Inflammatory macrophage (primary cell): ENCODE results near the gene MST1.

Experiments used
- DNase-seq, 2 donors: peaks; one replicate each; pipeline ENCODE4 v3.0.0-alpha.2; 2020 to 2022

The MST1 gene

GRCh38 chr3:49717959-49718857 is 28.9 kb upstream of the MST1 start:
- no peak for DNase-seq

DNA sequence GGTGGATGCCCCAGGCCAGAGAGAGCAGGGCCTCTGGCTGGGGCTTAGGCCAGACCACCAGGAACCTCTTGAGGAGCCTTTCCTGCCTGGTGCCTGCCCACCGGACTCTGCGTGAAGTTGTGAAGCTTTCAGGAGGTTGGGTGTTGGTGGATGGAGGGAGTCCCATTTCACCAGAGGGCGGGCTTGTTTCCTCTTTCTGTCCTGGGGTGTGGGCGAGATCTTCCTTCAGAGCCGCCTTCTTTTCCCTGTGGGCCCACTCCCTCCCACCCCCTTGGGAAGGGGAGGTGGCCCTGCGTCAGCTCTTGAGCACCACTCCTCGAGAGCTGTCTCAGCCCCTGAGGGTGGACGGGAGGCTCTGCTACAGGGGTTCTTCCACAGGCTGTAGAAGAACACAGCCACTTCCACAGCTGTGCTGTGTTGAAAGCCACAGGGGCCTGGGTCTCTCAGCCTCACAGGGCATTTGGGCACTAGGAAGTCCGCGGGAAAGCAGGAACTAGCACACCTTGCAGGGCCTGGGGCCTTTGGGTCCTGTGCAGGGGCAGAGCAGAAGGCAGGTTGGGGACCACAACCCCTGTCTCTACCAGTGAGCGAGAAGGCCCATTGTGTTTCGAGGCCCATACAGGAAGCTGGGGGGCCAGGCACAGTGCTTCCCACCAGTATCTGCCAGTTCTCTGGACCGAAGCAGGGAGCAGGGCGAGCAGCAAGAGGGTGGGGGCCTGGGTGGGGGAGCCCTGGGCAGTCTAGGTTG is 28.1 kb upstream of the MST1 start:
- no peak for DNase-seq

- no peak for DNase-seq
These were observed 27.5 kb upstream of the MST1 start for GRCh38 chr3:49716691-49717210.

GRCh38 chr3:49716169-49716568 is 26.9 kb upstream of the MST1 start:
- DNase-seq, result no peak

DNA sequence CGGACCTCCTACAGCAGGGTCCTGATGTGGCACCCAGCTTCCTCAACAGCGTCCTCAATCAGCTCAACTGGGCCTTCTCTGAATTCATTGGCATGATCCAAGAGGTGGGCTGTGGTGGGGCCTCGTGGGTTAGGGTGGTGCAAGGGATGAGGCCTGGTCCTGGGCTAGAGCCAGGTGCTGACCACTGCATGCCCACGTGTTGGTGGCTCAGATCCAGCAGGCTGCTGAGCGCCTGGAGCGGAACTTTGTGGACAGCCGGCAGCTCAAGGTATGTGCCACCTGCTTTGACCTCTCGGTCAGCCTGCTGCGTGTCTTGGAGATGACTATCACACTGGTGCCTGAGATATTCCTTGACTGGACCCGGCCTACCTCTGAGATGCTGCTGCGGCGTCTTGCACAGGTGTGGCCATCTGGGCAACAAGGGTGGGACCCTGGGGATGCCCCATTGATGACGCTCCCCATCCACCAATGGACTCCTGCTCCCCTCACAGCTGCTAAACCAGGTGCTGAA is 26.4 kb upstream of the MST1 start:
- no peak for DNase-seq

DNA sequence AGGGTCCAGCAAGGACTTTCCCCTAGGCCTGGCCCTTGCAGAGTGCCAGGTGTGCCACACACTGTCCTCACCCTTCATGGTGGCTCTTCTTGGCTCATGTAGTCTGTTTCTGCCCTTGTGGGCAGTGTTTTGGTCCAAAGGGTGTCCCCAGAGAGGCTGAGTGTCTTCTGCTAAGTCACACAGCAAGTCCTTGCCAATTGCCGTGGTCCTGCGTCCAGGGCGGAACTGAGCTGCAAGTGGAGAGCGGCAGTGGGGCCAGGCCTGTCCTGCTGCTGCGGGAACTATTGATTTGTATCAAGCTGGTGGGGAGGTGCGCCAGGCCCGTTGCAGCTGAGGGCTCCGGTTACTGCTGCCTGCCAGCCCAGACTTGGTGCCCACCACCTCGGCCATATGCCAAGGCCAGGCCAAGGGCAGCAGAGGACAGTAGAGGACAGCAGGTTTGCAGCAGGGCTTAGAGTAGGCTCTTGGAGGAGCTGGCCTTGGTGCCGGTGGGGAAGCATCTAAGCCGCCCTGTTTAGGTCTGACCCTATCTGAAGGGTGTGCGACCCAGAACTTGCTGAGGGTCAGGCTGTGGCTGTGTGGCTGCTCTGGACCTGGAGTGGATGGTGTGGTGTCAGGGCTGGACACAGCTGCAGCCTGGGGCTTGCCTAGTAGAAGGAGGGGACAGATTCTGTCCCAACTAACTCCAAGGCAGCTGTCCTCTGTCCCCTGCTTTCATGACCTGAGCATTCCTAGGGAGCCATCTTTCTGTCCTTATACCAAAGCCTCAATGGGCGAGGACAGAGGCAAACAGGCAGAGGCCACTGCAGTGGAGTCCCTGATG is 25.7 kb upstream of the MST1 start:
- DNase-seq, result no peak

DNA sequence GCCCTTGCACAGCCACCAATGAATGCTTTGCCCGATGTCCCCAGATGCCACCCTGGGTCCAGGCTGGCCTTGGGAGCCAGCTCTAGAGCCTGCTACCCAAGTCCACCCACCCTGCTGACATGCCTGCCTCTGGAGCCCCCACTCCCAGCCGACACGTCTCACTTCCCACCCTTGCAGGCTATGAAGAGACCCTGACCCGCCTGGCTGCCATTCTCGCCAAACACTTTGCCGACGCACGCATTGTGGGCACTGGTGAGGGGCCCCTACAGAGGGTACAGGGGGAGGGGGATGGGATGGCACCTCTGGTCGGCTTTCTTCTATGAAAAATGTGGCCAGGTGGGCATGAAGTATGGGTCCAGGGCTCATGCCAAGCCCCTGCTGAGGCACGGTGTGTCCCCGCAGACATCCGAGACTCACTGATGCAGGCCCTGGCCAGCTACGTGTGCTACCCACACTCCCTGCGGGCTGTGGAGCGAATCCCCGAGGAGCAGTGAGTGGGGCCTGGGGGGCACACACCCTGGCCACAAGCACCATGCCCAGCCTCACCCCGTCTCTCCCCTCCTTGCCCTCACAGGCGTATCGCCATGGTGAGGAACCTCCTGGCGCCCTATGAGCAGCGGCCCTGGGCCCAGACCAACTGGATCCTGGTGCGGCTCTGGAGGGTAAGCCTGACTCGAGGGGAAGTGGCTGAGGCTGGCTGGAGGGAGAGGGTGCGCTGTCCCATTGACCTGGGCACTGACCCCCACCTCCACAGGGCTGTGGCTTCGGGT is 24.2 kb upstream of the MST1 start:
- DNase-seq, result no peak

GRCh38 chr3:49712631-49713317 is 23.5 kb upstream of the MST1 start:
- DNase-seq, result no peak

DNA sequence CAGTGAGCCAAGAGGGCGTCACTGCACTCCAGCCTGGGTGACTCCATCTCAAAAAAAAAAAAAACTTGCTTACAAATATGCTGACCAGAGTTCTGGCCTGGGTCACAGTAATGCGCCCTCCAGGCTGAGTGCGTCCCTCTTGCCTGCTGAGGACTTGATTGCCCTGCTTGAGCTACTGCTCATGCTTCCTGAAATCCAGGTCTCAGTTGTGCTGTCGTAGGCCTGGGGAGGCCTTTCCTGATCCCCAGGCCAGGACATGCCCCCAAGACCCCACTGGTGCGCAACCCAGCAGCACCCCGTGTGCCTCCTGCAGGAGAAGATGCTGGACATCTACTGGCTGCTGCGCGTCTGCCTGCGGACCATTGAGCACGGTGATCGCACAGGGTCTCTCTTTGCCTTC is 22.9 kb upstream of the MST1 start:
- no peak for DNase-seq

DNA sequence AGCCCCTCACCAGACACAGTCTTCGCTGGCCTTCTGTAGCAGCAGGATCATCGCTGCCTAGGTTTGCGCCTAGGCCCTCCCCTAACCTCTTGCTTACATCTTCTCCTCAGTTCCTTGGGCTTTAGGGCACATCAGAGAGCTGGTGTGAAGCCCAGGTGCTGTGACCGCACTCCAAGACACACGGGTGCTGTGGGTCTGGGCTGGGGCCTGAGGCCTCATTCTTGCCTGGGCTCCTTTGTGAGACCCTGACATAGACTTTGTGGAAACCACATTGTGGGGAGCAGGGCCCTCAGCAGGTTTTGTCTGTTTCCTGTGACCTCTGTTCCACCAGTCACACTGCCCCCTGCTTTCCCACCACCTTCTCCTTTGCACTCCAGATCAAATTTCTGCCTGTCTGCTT is 22.2 kb upstream of the MST1 start:
- no peak for DNase-seq

DNA sequence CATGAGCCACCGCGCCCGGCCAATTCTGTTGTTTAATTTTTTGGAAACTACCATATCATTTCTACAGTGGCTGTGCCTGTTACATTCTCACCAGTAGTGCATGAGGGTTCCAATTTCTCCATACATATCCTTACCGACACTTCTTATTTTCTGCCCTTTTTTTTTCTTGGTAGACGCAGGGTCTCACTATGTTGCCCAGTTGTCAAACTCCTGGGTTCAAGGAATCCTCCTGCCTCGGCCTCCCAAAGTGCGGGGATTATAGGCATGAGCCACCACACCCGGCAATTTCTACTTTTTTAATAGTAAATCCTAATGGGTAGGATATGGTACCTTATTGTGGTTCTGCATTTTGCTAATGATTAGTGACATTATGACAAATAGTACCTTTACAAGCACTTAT is 20.6 kb upstream of the MST1 start:
- no peak for DNase-seq

DNA sequence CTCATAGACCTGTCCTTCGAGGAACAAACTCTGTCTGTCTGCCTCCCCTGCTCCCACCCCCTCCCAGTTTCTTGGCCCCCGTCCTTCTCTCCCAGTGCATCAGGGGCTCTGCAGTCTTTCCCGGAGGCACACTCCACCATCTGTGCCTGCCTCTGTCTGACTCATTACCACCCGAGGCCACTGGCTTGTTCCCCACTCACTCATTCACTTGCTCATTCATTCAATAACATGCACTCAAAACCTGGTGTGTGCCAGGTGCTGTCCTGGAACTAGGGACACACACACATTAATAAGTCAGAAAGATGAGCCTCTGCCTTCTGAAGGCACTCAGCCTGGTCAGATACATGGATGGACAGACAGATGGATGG is 17.8 kb upstream of the MST1 start:
- no peak for DNase-seq

DNA sequence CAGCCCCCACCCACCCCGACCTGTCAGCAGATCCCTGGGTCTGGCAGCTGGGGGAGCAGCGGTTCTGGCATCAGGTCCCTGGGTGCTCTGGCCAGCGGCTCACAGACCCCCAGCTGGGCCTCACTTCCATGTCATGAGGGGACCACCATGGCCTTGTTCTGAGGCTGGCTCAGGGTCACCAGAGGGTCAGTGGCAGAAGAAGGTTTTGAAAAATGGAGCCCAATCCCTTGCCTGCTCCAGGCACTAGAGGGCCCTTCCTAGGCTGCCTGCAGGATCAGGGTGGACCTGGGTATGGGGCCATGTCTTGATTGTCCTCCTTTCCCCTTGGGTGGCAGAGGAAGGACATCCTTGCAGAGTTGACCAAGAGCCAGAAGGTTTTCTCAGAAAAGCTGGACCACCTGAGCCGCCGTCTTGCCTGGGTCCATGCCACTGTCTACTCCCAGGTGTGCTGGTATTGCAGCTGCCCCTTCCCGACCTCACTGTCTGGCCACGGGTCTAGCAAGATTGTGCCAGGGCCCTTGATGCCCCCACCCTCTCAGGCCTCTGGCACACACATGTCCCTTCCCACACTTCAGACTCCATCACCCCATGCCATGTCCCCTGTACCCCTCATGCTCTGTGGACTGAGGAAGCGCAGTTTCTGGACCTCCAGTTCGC is 17.3 kb upstream of the MST1 start:
- DNase-seq, result no peak

DNA sequence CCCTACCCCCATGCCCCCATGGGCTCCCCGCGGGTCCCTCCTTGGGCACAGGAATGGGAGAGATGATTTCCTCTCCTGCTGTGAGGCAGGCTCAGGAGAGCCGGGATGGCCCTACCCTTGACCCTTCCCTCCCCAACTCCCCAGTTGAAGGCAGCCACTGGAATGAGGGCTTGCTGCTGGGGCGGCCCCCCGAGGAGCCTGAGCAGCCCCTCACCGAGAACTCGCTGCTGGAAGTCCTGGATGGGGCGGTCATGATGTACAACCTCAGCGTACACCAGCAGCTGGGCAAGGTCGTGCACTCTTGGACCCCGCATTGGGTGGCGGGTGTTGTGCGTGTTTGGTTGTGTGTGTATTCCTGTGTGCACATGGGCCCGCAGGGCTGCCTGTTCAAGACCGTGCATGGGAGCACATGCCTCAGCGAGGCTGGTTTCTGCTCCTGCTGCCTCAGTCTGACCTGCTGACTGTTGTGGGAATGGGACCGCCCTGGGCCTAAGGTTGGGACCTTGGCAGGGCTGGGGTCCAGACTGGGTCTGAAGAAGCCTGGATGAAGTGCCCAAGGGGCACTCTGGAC is 16.2 kb upstream of the MST1 start:
- DNase-seq, result no peak

DNA sequence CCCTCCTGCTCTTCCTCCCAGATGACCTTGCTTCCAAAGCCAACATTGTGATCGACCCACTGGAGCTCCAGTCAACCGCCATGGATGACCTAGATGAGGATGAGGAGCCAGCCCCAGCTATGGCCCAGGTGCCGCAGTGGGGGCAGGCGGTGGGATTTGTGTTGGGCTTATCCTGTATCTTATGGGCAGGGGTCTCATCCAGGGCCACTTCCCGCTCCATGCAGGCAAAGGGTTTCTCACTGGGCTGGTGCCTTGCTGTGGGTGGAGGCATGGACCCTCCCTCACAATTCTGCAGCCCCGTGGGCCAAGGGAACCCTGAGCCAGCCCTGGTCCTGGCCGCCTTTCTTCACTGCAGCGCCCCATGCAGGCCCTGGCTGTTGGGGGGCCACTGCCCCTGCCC is 15.4 kb upstream of the MST1 start:
- DNase-seq, result no peak

GRCh38 chr3:49703956-49704355 is 14.7 kb upstream of the MST1 start:
- DNase-seq, result no peak

DNA sequence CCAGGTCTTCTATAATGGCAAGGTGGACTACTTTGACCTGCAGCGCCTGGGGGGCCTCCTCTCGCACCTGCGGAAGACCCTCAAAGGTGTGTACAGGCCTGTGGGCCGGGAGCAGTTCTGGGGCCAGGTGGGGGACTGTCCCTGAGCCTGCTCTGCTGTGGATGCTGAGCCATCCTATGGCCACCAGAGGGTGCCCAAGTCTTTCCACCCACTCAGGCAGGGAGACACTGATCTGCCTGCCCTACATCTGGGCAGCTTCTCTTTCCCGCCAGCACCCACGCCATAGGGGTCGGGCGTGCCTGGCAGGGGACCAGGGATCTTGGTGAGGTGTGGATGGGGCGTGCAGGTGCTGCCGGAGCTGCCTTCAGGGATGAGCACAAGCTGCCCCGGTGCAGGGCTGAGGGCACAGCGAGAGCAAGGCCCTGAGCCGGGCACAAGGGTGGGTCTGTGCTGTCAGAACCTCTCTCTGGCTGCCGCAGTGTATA is 14.2 kb upstream of the MST1 start:
- peak; percentile 62 to 74 for DNase-seq

- DNase-seq, result no peak
These were observed 13.4 kb upstream of the MST1 start for GRCh38 chr3:49702672-49703071.

DNA sequence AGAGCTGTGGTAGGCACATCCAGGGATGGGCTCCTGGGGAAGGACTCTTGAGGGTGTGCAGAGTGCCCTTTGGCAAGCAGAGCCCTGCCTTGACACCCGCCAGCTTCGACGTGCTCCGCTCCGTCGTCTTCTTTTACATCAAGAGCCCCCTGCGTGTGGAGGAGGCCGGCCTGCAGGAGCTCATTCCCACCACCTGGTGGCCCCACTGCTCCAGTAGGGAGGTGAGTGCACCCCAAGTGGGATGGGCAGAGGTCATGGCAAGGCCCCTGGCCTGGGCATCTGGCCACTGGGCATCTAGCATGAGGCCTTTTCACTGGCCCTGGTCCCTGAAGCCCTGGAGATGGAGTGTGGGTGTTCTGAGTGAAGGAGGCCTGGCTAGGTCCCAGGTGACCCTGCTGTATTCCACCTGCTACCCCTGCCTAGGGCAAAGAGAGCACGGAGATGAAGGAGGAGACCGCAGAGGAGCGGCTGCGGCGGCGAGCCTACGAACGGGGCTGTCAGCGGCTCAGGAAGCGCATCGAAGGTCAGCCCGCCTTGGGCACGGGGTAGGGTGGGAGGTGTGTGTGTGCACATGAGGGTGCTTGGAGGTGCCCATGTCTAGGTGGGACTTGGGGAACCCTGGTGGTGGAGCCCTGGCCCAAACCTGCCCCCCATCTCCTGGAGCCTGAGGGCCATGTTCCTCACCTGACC is 12.3 kb upstream of the MST1 start:
- no peak for DNase-seq
